Chondrocyte (in vitro differentiated cells): Measurements from ENCODE around the gene TMEM141. TPM values are rescaled to one million over a fixed set of nuclear protein-coding genes. Genes with fewer than 3 reads are reported as not detected.
A peak's percentile ranks its signal among the peaks of the same experiment; 100 is the strongest.

Experiments
- DNase-seq: peaks from one replicate; pipeline ENCODE4 v3.0.0; 2021; ENCODE audit warnings: mixed read lengths, low spot score
- H3K27ac Mint-ChIP-seq: one replicate; pipeline ENCODE4 v1.8.0; 2021; ENCODE audit warnings: mild to moderate bottlenecking, moderate library complexity, mixed read lengths; ENCODE audit not compliant: unreplicated experiment
- H3K27me3 Mint-ChIP-seq: 2 replicates; pipeline ENCODE4 v1.8.0; 2021; ENCODE audit warnings: low read depth, mixed read lengths
- H3K36me3 Mint-ChIP-seq: 2 replicates; pipeline ENCODE4 v1.8.0; 2021; ENCODE audit warnings: low read depth, mixed read lengths
- H3K4me1 Mint-ChIP-seq: 2 replicates; pipeline ENCODE4 v1.8.0; 2021; ENCODE audit warnings: low read depth, mild to moderate bottlenecking, mixed read lengths
- H3K4me3 Mint-ChIP-seq: one replicate; pipeline ENCODE4 v1.8.0; 2021; ENCODE audit warnings: mild to moderate bottlenecking, moderate library complexity, mixed read lengths; ENCODE audit not compliant: unreplicated experiment
- H3K9me3 Mint-ChIP-seq: 2 replicates; pipeline ENCODE4 v1.8.0; 2021; ENCODE audit warnings: low read depth, mixed read lengths
- total RNA-seq: library from RNA; stranded (reverse); gene quantifications from 3 replicates; pipeline ENCODE4 v1.2.1, GENCODE V29; 2021
- TF ChIP-seq, protein P1 (sequence below): fragments of 200-600 bp; sonication (generic); IDR thresholded peaks from 2 replicates; pipeline ENCODE4 v1.5.0; 2021; ENCODE audit warnings: antibody characterized with exemption, mild to moderate bottlenecking, moderate library complexity

TMEM141 gene
- total RNA-seq, 1 donor from 2014 or later: 31.2 TPM

- peaks cover 29% of the 10 kb centered on the region for H3K4me1 Mint-ChIP-seq
- peaks cover 11% of the 10 kb centered on the region for H3K36me3 Mint-ChIP-seq
Measured at GRCh38 chr9:136808075-136808805, 17.1 kb downstream of the TMEM141 start.

DNA sequence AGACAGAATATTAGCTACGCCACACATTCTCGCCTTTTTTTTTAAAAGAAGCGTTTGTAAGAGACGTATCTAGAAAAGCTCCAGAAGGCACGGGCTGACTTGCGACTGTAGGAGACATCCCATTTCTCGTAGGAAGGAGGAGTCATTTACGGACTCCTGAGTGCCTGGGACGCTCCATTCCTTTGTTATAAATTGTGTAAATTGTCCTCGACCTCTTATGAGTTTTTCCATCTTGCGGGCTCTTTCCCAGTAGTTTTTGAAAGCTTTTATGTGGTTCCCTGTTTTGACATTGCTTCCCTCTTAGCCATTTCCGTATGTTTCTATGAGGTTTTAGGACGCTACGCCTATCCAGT lies 17.6 kb downstream of the TMEM141 start:
- H3K36me3 Mint-ChIP-seq: peaks cover 11% of the 10 kb centered on the region
- peak overlapping the region; percentile 79 for H3K27ac Mint-ChIP-seq
- H3K4me3 Mint-ChIP-seq: peak overlapping the region; percentile 80
- peaks cover 29% of the 10 kb centered on the region for H3K4me1 Mint-ChIP-seq
- DNase-seq: no peak
- TF ChIP-seq, protein P1, sequence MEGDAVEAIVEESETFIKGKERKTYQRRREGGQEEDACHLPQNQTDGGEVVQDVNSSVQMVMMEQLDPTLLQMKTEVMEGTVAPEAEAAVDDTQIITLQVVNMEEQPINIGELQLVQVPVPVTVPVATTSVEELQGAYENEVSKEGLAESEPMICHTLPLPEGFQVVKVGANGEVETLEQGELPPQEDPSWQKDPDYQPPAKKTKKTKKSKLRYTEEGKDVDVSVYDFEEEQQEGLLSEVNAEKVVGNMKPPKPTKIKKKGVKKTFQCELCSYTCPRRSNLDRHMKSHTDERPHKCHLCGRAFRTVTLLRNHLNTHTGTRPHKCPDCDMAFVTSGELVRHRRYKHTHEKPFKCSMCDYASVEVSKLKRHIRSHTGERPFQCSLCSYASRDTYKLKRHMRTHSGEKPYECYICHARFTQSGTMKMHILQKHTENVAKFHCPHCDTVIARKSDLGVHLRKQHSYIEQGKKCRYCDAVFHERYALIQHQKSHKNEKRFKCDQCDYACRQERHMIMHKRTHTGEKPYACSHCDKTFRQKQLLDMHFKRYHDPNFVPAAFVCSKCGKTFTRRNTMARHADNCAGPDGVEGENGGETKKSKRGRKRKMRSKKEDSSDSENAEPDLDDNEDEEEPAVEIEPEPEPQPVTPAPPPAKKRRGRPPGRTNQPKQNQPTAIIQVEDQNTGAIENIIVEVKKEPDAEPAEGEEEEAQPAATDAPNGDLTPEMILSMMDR: no peak
- peaks cover 4% of the 10 kb centered on the region for H3K27me3 Mint-ChIP-seq
- no peaks in the 10 kb centered on the region for H3K9me3 Mint-ChIP-seq

More at GRCh38 chr9:136808075-136808805, 17.1 kb downstream of the TMEM141 start:
- DNase-seq: no peak
- Mint-ChIP-seq H3K9me3 (no peaks in the 10 kb centered on the region), H3K27me3 (peaks cover 5% of the 10 kb centered on the region), H3K27ac (peak overlapping the region; percentile 79), H3K4me3 (peak overlapping the region; percentile 80)
- TF ChIP-seq, protein P1: peak; percentile 16

GRCh38 chr9:136814725-136815421 lies 23.7 kb downstream of the TMEM141 start:
- Mint-ChIP-seq H3K27ac (peak overlapping the region; percentile 39), H3K36me3 (peaks cover 16% of the 10 kb centered on the region), H3K27me3 (no peaks in the 10 kb centered on the region), H3K9me3 (no peaks in the 10 kb centered on the region), H3K4me1 (peaks cover 7% of the 10 kb centered on the region), H3K4me3 (no peak overlapping the region)
- TF ChIP-seq, protein P1: no peak
- no peak for DNase-seq

GRCh38 chr9:136815422-136815782 lies 24.3 kb downstream of the TMEM141 start:
- Mint-ChIP-seq H3K36me3 (peaks cover 14% of the 10 kb centered on the region), H3K9me3 (no peaks in the 10 kb centered on the region), H3K4me1 (peaks cover 3% of the 10 kb centered on the region), H3K27ac (no peak overlapping the region), H3K4me3 (no peak overlapping the region), H3K27me3 (no peaks in the 10 kb centered on the region)
- TF ChIP-seq, protein P1: no peak
- DNase-seq: no peak

DNA sequence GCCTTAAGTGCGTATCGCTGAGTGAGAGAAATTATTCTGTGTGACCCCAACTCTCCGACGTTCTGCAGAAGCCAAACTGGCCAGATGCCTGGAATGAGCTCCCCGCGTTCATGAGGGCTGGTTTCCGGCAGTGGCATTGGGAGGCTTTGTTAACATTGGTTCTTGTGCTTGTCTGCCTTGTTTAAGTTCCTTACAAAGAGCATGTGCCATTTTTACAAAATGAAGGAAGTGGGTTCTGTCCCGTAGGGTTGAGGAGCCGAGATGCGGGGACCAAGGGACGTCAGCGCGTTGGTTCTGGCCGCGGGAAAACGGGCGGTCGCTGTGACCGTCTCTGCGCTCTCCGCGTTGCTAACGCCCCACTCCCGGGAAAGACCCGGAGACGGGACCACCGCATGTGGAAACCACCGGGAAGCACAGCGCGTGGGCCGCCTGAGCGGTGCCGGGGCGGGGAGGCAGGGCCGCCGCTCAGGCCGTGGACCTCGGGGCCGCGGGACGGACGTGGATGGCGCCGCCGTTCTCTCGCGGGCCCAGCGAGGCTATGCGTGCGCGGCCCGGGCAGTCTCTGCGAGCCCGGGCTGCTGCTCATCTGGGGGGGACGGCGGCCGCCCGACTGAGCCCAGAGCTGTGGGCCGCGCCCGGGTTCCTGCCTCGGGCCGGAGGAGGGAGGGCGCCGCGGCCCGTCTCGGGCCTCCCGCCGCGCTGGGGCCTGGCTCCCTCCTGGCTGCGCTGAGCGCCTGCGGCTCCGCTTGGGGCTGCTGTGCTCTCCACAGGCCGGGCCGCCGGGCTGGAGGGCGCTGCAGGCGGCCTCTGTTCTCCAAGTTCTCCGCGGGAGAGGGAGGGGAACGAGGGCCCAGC lies 30.1 kb downstream of the TMEM141 start:
- Mint-ChIP-seq H3K4me1 (peaks cover 6% of the 10 kb centered on the region), H3K4me3 (no peak overlapping the region), H3K36me3 (peaks cover 7% of the 10 kb centered on the region), H3K27ac (no peak overlapping the region), H3K27me3 (no peaks in the 10 kb centered on the region), H3K9me3 (no peaks in the 10 kb centered on the region)
- no peak for DNase-seq
- TF ChIP-seq, protein P1: no peak
